Measurements from ENCODE around the gene CIZ1.
"Not testable (repeated sequence)": the region's sequence is repeated elsewhere in the genome, so short reads cannot be mapped to it uniquely, and the experiment has no call there.

CIZ1 gene

GRCh38 chr9:128136816-128137793 is 54.3 kb downstream of the CIZ1 start:
- no peaks in the 10 kb centered on the region for H4K20me1 ChIP-seq (ENCODE audit: control insufficient read depth, insufficient read depth, low read depth, low read length)
- H3K27me3 ChIP-seq (ENCODE audit: control insufficient read depth, low read length) = peaks cover 29% of the 10 kb centered on the region
- no peaks in the 10 kb centered on the region for H3K9me3 ChIP-seq (ENCODE audit: control insufficient read depth, insufficient read depth, low read length)
- TF ChIP-seq CTCF (IDR thresholded peaks at IDR 0.05; ENCODE audit: low read depth, low read length, poor library complexity, severe bottlenecking) = no peak
- TF ChIP-seq EZH2phosphoT487 (IDR thresholded peaks at IDR 0.05; ENCODE audit: borderline replicate concordance, low read length) = no peak
- no peak overlapping the region for H3K4me3 ChIP-seq (ENCODE audit: low read length)
- H3K9me2 ChIP-seq (replicated peaks; ENCODE audit: control insufficient read depth, low read length) = no peaks in the 10 kb centered on the region
- H3K4me1 ChIP-seq (ENCODE audit: control insufficient read depth, low read length) = no peaks in the 10 kb centered on the region
- H3K36me3 ChIP-seq (ENCODE audit: control insufficient read depth, low read length) = no peaks in the 10 kb centered on the region
- H3K27ac ChIP-seq (ENCODE audit: low read depth, low read length) = no peak overlapping the region
- H3K79me2 ChIP-seq (ENCODE audit: control insufficient read depth, low read length) = no peaks in the 10 kb centered on the region
- H3F3A ChIP-seq (ENCODE audit: control insufficient read depth, insufficient read depth) = no peaks in the 10 kb centered on the region
- no peak overlapping the region for H3K4me2 ChIP-seq (ENCODE audit: low read length)

GRCh38 chr9:128135561-128135960 is 55.8 kb downstream of the CIZ1 start:
- not testable (repeated sequence) for H3K9me3 ChIP-seq (ENCODE audit: control insufficient read depth, insufficient read depth, low read length); H3K36me3 ChIP-seq (ENCODE audit: control insufficient read depth, low read length); H4K20me1 ChIP-seq (ENCODE audit: control insufficient read depth, insufficient read depth, low read depth, low read length); H3K9me2 ChIP-seq (replicated peaks; ENCODE audit: control insufficient read depth, low read length); H3K27ac ChIP-seq (ENCODE audit: low read depth, low read length); H3K4me2 ChIP-seq (ENCODE audit: low read length); H3K4me1 ChIP-seq (ENCODE audit: control insufficient read depth, low read length); H3F3A ChIP-seq (ENCODE audit: control insufficient read depth, insufficient read depth); H3K4me3 ChIP-seq (ENCODE audit: low read length); H3K79me2 ChIP-seq (ENCODE audit: control insufficient read depth, low read length)
- H3K27me3 ChIP-seq (ENCODE audit: control insufficient read depth, low read length) = peaks cover 29% of the 10 kb centered on the region

GRCh38 chr9:128132139-128132538 is 59.2 kb downstream of the CIZ1 start:
- not testable (repeated sequence) for H3K36me3 ChIP-seq (ENCODE audit: control insufficient read depth, low read length); H3K27ac ChIP-seq (ENCODE audit: low read depth, low read length); H3K79me2 ChIP-seq (ENCODE audit: control insufficient read depth, low read length); H3K4me1 ChIP-seq (ENCODE audit: control insufficient read depth, low read length); H3F3A ChIP-seq (ENCODE audit: control insufficient read depth, insufficient read depth); H3K4me3 ChIP-seq (ENCODE audit: low read length); H3K9me2 ChIP-seq (replicated peaks; ENCODE audit: control insufficient read depth, low read length); H3K4me2 ChIP-seq (ENCODE audit: low read length); H4K20me1 ChIP-seq (ENCODE audit: control insufficient read depth, insufficient read depth, low read depth, low read length); H3K9me3 ChIP-seq (ENCODE audit: control insufficient read depth, insufficient read depth, low read length)
- peaks cover 29% of the 10 kb centered on the region for H3K27me3 ChIP-seq (ENCODE audit: control insufficient read depth, low read length)

- H3K27me3 ChIP-seq (ENCODE audit: control insufficient read depth, low read length) = peaks cover 25% of the 10 kb centered on the region
- not testable (repeated sequence) for H3F3A ChIP-seq (ENCODE audit: control insufficient read depth, insufficient read depth); H3K36me3 ChIP-seq (ENCODE audit: control insufficient read depth, low read length); H3K4me3 ChIP-seq (ENCODE audit: low read length); H3K9me3 ChIP-seq (ENCODE audit: control insufficient read depth, insufficient read depth, low read length); H3K9me2 ChIP-seq (replicated peaks; ENCODE audit: control insufficient read depth, low read length); H4K20me1 ChIP-seq (ENCODE audit: control insufficient read depth, insufficient read depth, low read depth, low read length); H3K4me2 ChIP-seq (ENCODE audit: low read length); H3K27ac ChIP-seq (ENCODE audit: low read depth, low read length)
- H3K79me2 ChIP-seq (ENCODE audit: control insufficient read depth, low read length) = peaks cover 12% of the 10 kb centered on the region
- H3K4me1 ChIP-seq (ENCODE audit: control insufficient read depth, low read length) = peaks cover 10% of the 10 kb centered on the region
Observed at GRCh38 chr9:128131346-128131745, 60.0 kb downstream of the CIZ1 start.

- Histone ChIP-seq H3K79me2 (ENCODE audit: control insufficient read depth, low read length) (peaks cover 19% of the 10 kb centered on the region), H3K27me3 (ENCODE audit: control insufficient read depth, low read length) (peaks cover 23% of the 10 kb centered on the region), H3K4me1 (ENCODE audit: control insufficient read depth, low read length) (peaks cover 17% of the 10 kb centered on the region)
- H3K9me2 ChIP-seq (replicated peaks; ENCODE audit: control insufficient read depth, low read length); H3K4me3 ChIP-seq (ENCODE audit: low read length); H3K36me3 ChIP-seq (ENCODE audit: control insufficient read depth, low read length); H3K9me3 ChIP-seq (ENCODE audit: control insufficient read depth, insufficient read depth, low read length); H3F3A ChIP-seq (ENCODE audit: control insufficient read depth, insufficient read depth); H3K27ac ChIP-seq (ENCODE audit: low read depth, low read length); H4K20me1 ChIP-seq (ENCODE audit: control insufficient read depth, insufficient read depth, low read depth, low read length); H3K4me2 ChIP-seq (ENCODE audit: low read length): not testable (repeated sequence)
Observed at GRCh38 chr9:128130651-128131050, 60.7 kb downstream of the CIZ1 start.

- Histone ChIP-seq H3K4me1 (ENCODE audit: control insufficient read depth, low read length) (peaks cover 23% of the 10 kb centered on the region), H3K79me2 (ENCODE audit: control insufficient read depth, low read length) (peaks cover 24% of the 10 kb centered on the region), H3K27me3 (ENCODE audit: control insufficient read depth, low read length) (peaks cover 17% of the 10 kb centered on the region), H3K36me3 (ENCODE audit: control insufficient read depth, low read length) (peaks cover 14% of the 10 kb centered on the region)
- not testable (repeated sequence) for H4K20me1 ChIP-seq (ENCODE audit: control insufficient read depth, insufficient read depth, low read depth, low read length); H3K9me3 ChIP-seq (ENCODE audit: control insufficient read depth, insufficient read depth, low read length); H3K4me3 ChIP-seq (ENCODE audit: low read length); H3K4me2 ChIP-seq (ENCODE audit: low read length); H3K27ac ChIP-seq (ENCODE audit: low read depth, low read length); H3K9me2 ChIP-seq (replicated peaks; ENCODE audit: control insufficient read depth, low read length); H3F3A ChIP-seq (ENCODE audit: control insufficient read depth, insufficient read depth)
Observed at GRCh38 chr9:128129976-128130590, 61.3 kb downstream of the CIZ1 start.

Data from DOHH2 (cell line).